Muscle layer of colon (tissue), 2 donors: ENCODE measurements around the gene TP53TG5.

Experiments used
- H3K27ac ChIP-seq: one replicate; pipeline ENCODE4 v1.7.0; 2013; ENCODE audit warnings: low read depth, mild to moderate bottlenecking, low read length, moderate library complexity
- H3K27me3 ChIP-seq, 2 donors: one replicate each; pipeline ENCODE4 v1.7.0; 2013; ENCODE audit warnings: low read length in 2 of 2, mild to moderate bottlenecking in 2 of 2; ENCODE audit not compliant: insufficient read depth in 2 of 2, control insufficient read depth in 1 of 2
- H3K36me3 ChIP-seq: one replicate; pipeline ENCODE4 v1.7.0; 2013; ENCODE audit warnings: mild to moderate bottlenecking, low read length; ENCODE audit not compliant: insufficient read depth
- H3K4me1 ChIP-seq: one replicate; pipeline ENCODE4 v1.7.0; 2013; ENCODE audit warnings: mild to moderate bottlenecking, low read length; ENCODE audit not compliant: insufficient read depth
- H3K4me3 ChIP-seq, 2 donors: one replicate each; pipeline ENCODE4 v1.7.0; 2013; ENCODE audit warnings: low read length in 2 of 2, low read depth in 1 of 2, mild to moderate bottlenecking in 1 of 2, moderate library complexity in 1 of 2
- H3K9ac ChIP-seq: one replicate; pipeline ENCODE4 v1.7.0; 2013; ENCODE audit warnings: low read length
- H3K9me3 ChIP-seq: one replicate; pipeline ENCODE4 v1.7.0; 2013; ENCODE audit warnings: mild to moderate bottlenecking, low read length
- donor health status: abdominal sarcoma.
- donor health status: Adenocarcinoma of cecum.

The TP53TG5 gene

GRCh38 chr20:45350217-45350616 lies 27.9 kb downstream of the TP53TG5 start:
- Histone ChIP-seq H3K27me3 (no peaks in the 10 kb centered on the region), H3K36me3 (no peaks in the 10 kb centered on the region), H3K4me3 (no peak overlapping the region), H3K9ac (no peak overlapping the region), H3K4me1 (peaks cover 35% of the 10 kb centered on the region), H3K27ac (no peak overlapping the region), H3K9me3 (no peaks in the 10 kb centered on the region)

- H3K4me3 ChIP-seq = peak within 1 kb of the TSS; percentile 90 to 92
- peak within 1 kb of the TSS; percentile 100 for H3K9ac ChIP-seq
- no peaks in the 10 kb centered on the region for H3K9me3 ChIP-seq
- H3K4me1 ChIP-seq = peaks cover 41% of the 10 kb centered on the region
- H3K36me3 ChIP-seq = no peaks in the 10 kb centered on the region
- peak within 1 kb of the TSS; percentile 86 for H3K27ac ChIP-seq
- H3K27me3 ChIP-seq = no peaks in the 10 kb centered on the region
Measured at GRCh38 chr20:45347936-45348778, 30.0 kb downstream of the TP53TG5 start, which contains the start of gene SDC4. SDC4 (minus strand) TSS chr20:45348424; CDS start chr20:45348384, 40 bp downstream.

- H3K27me3 ChIP-seq = no peaks in the 10 kb centered on the region
- H3K9ac ChIP-seq = peak overlapping the region; percentile 100
- no peaks in the 10 kb centered on the region for H3K36me3 ChIP-seq
- H3K27ac ChIP-seq = peak overlapping the region; percentile 86
- no peaks in the 10 kb centered on the region for H3K9me3 ChIP-seq
- H3K4me3 ChIP-seq = peak overlapping the region; percentile 90 to 92
- peaks cover 48% of the 10 kb centered on the region for H3K4me1 ChIP-seq
Measured at GRCh38 chr20:45347297-45347935, 30.7 kb downstream of the TP53TG5 start.

- Histone ChIP-seq H3K9me3 (no peaks in the 10 kb centered on the region), H3K9ac (peak overlapping the region; percentile 100), H3K27me3 (no peaks in the 10 kb centered on the region), H3K27ac (peak overlapping the region; percentile 86), H3K36me3 (no peaks in the 10 kb centered on the region), H3K4me3 (peak overlapping the region; percentile 90 to 92), H3K4me1 (peaks cover 54% of the 10 kb centered on the region)
Measured at GRCh38 chr20:45346851-45347250, 31.3 kb downstream of the TP53TG5 start.

- Histone ChIP-seq H3K36me3 (no peaks in the 10 kb centered on the region), H3K9ac (peak overlapping the region; percentile 100), H3K9me3 (no peaks in the 10 kb centered on the region), H3K4me3 (peak overlapping the region; percentile 90 to 92), H3K27me3 (no peaks in the 10 kb centered on the region), H3K27ac (peak overlapping the region; percentile 86), H3K4me1 (peaks cover 59% of the 10 kb centered on the region)
Measured at GRCh38 chr20:45346291-45346718, 31.8 kb downstream of the TP53TG5 start.

- H3K4me3 ChIP-seq = peak overlapping the region in 1 of 2 donors; percentile 90
- no peaks in the 10 kb centered on the region for H3K27me3 ChIP-seq
- H3K9ac ChIP-seq = peak overlapping the region; percentile 100
- H3K9me3 ChIP-seq = no peaks in the 10 kb centered on the region
- H3K27ac ChIP-seq = peak overlapping the region; percentile 89
- peaks cover 69% of the 10 kb centered on the region for H3K4me1 ChIP-seq
- peaks cover 9% of the 10 kb centered on the region for H3K36me3 ChIP-seq
Measured at GRCh38 chr20:45345104-45345936, 32.8 kb downstream of the TP53TG5 start.

GRCh38 chr20:45344168-45344860 lies 33.8 kb downstream of the TP53TG5 start:
- Histone ChIP-seq H3K4me1 (peaks cover 76% of the 10 kb centered on the region), H3K27ac (peak overlapping the region; percentile 89), H3K9me3 (no peaks in the 10 kb centered on the region), H3K4me3 (peak overlapping the region; percentile 18 to 90), H3K27me3 (no peaks in the 10 kb centered on the region), H3K9ac (peak overlapping the region; percentile 59), H3K36me3 (peaks cover 14% of the 10 kb centered on the region)

- H3K4me3 ChIP-seq = peak overlapping the region; percentile 0 to 90
Measured at GRCh38 chr20:45343532-45344167, 34.5 kb downstream of the TP53TG5 start.

GRCh38 chr20:45342855-45343531 lies 35.1 kb downstream of the TP53TG5 start:
- H3K27ac ChIP-seq = peak overlapping the region; percentile 89

More at GRCh38 chr20:45343532-45344167, 34.5 kb downstream of the TP53TG5 start:
- H3K9ac ChIP-seq = peak overlapping the region; percentile 59
- H3K27me3 ChIP-seq = no peaks in the 10 kb centered on the region
- H3K27ac ChIP-seq = peak overlapping the region; percentile 89
- peaks cover 14% of the 10 kb centered on the region for H3K36me3 ChIP-seq
- H3K9me3 ChIP-seq = no peaks in the 10 kb centered on the region
- peaks cover 77% of the 10 kb centered on the region for H3K4me1 ChIP-seq

More at GRCh38 chr20:45342855-45343531, 35.1 kb downstream of the TP53TG5 start:
- peaks cover 81% of the 10 kb centered on the region for H3K4me1 ChIP-seq
- H3K27me3 ChIP-seq = no peaks in the 10 kb centered on the region
- H3K4me3 ChIP-seq = peak overlapping the region in 1 of 2 donors; percentile 90
- H3K9me3 ChIP-seq = no peaks in the 10 kb centered on the region
- peak overlapping the region; percentile 59 for H3K9ac ChIP-seq
- H3K36me3 ChIP-seq = peaks cover 14% of the 10 kb centered on the region
